Loucy (cell line): ENCODE data around the gene CSTF3.

Source experiments
- H2AFZ ChIP-seq: fragments of 200-600 bp; sonication (generic); 2 replicates; pipeline ENCODE4 v1.6.0; 2016; ENCODE audit warnings: antibody characterized with exemption, mild to moderate bottlenecking, low read length, moderate library complexity
- H3F3A ChIP-seq: fragments of 200-600 bp; 2 replicates; pipeline ENCODE4 v1.6.0; 2016; ENCODE audit warnings: antibody characterized with exemption, low read depth, mild to moderate bottlenecking
- H3K27me3 ChIP-seq: fragments of 200-600 bp; sonication (generic); 2 replicates; pipeline ENCODE4 v1.6.1; 2014; ENCODE audit warnings: low read length, mild to moderate bottlenecking; ENCODE audit not compliant: insufficient read depth, poor library complexity, severe bottlenecking
- H3K36me3 ChIP-seq: fragments of 200-600 bp; sonication (generic); 2 replicates; pipeline ENCODE4 v1.6.1; 2016; ENCODE audit warnings: low read length; ENCODE audit not compliant: insufficient read depth
- H3K4me1 ChIP-seq: fragments of 200-600 bp; sonication (generic); 2 replicates; pipeline ENCODE4 v1.5.1; 2014; ENCODE audit warnings: low read length, mild to moderate bottlenecking; ENCODE audit not compliant: insufficient read depth, poor library complexity, severe bottlenecking
- H3K4me2 ChIP-seq: fragments of 200-600 bp; sonication (generic); 2 replicates; pipeline ENCODE4 v1.6.0; 2014; ENCODE audit warnings: antibody characterized with exemption, low read length, low read depth, mild to moderate bottlenecking; ENCODE audit not compliant: poor library complexity, severe bottlenecking
- H3K4me3 ChIP-seq: fragments of 200-600 bp; sonication (generic); 2 replicates; pipeline ENCODE4 v1.5.1; 2014; ENCODE audit warnings: low read length, mild to moderate bottlenecking, mixed read lengths; ENCODE audit not compliant: poor library complexity, severe bottlenecking
- H3K79me2 ChIP-seq: fragments of 200-600 bp; sonication (generic); 2 replicates; pipeline ENCODE4 v1.6.1; 2014; ENCODE audit warnings: low read length; ENCODE audit not compliant: insufficient read depth
- H3K9ac ChIP-seq: fragments of 200-600 bp; sonication (generic); 2 replicates; pipeline ENCODE4 v1.6.0; 2014; ENCODE audit warnings: mild to moderate bottlenecking, low read depth, low read length, moderate library complexity; ENCODE audit not compliant: poor library complexity, severe bottlenecking
- H3K9me2 ChIP-seq: fragments of 200-600 bp; sonication (generic); replicated peaks from 2 replicates; pipeline ENCODE4 v1.6.1; 2016; ENCODE audit warnings: low read depth, low read length, mixed read lengths
- H3K9me3 ChIP-seq: fragments of 200-600 bp; sonication (generic); 2 replicates; pipeline ENCODE4 v1.6.1; 2014; ENCODE audit warnings: mild to moderate bottlenecking, antibody characterized with exemption, low read length, low read depth; ENCODE audit not compliant: insufficient read depth
- H4K20me1 ChIP-seq: fragments of 200-600 bp; sonication (generic); 2 replicates; pipeline ENCODE4 v1.6.0; 2014; ENCODE audit warnings: antibody characterized with exemption, low read length, mild to moderate bottlenecking; ENCODE audit not compliant: insufficient read depth, poor library complexity, severe bottlenecking
- CTCF ChIP-seq: fragments of 200-600 bp; sonication (generic); conservative IDR thresholded peaks from 2 replicates; pipeline ENCODE4 v1.5.1; 2014; ENCODE audit warnings: mild to moderate bottlenecking, antibody characterized with exemption, low read length
- EZH2phosphoT487 ChIP-seq: fragments of 200-600 bp; IDR thresholded peaks from 2 replicates; pipeline ENCODE4 v1.6.1; 2018; ENCODE audit warnings: antibody characterized with exemption, mild to moderate bottlenecking, moderate library complexity, borderline replicate concordance

CSTF3 gene

DNA sequence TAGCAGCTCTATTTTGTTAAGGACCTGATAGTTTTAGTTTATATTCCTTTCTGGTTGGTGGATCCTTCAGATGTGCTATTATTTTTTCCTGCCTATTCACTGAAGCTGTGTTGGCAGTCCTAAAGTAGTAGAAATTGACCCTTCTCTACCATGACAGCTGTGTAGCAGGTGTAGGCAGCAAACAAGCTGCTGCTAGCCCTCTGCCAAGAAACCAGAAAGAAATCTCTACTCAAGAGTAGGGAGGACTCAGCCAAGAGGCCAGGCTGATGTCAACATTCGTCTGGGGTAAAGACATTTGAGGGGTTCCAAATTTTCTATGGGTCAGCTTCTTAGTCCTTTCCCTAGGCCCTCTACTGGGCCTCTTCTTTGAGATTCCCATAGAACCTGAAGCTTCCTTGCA, 51.2 kb downstream of the CSTF3 start:
- Histone ChIP-seq H3K79me2 (no peaks in the 10 kb centered on the region), H3K9me2 (no peaks in the 10 kb centered on the region), H3K9me3 (no peaks in the 10 kb centered on the region), H4K20me1 (no peaks in the 10 kb centered on the region), H3F3A (no peaks in the 10 kb centered on the region), H3K4me2 (no peak overlapping the region), H3K27me3 (no peaks in the 10 kb centered on the region), H3K4me1 (no peaks in the 10 kb centered on the region), H2AFZ (no peak overlapping the region), H3K36me3 (no peaks in the 10 kb centered on the region), H3K9ac (no peak overlapping the region), H3K4me3 (no peak overlapping the region)
- TF ChIP-seq CTCF (no peak), EZH2phosphoT487 (no peak)

DNA sequence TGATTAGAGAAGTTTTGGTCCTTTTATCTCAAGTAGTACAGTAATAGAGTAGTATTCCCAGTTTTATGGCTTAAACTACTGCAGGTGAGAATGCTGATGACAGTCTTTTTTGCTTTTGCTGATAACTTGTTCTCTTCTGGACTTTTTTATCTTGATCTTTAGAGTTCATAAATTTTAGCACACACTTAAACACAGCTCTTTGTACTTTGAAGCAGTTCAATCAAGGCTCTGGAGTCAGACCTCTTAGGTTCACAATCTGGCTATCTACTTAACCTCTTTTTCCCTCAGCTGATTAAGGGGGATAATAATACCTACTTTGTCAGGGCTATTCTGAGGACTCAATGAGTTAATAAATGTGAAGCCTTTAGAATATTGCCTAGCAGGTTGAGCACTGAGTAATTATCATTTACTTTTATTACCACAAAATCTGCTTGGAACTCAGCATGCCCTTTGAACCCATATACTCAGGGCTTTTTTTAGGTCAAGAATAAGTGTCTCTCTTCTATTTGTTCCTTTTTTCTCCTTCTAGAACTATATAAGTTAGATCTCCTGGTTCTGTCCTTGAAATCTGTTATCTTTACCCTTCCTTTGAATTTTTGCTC, 51.9 kb downstream of the CSTF3 start:
- Histone ChIP-seq H3K4me1 (no peaks in the 10 kb centered on the region), H3K36me3 (no peaks in the 10 kb centered on the region), H3K9me2 (no peaks in the 10 kb centered on the region), H4K20me1 (no peaks in the 10 kb centered on the region), H2AFZ (no peak overlapping the region), H3K27me3 (no peaks in the 10 kb centered on the region), H3K4me2 (no peak overlapping the region), H3K79me2 (no peaks in the 10 kb centered on the region), H3F3A (no peaks in the 10 kb centered on the region), H3K4me3 (no peak overlapping the region), H3K9me3 (no peaks in the 10 kb centered on the region), H3K9ac (no peak overlapping the region)
- TF ChIP-seq CTCF, result no peak
- TF ChIP-seq EZH2phosphoT487, result no peak

DNA sequence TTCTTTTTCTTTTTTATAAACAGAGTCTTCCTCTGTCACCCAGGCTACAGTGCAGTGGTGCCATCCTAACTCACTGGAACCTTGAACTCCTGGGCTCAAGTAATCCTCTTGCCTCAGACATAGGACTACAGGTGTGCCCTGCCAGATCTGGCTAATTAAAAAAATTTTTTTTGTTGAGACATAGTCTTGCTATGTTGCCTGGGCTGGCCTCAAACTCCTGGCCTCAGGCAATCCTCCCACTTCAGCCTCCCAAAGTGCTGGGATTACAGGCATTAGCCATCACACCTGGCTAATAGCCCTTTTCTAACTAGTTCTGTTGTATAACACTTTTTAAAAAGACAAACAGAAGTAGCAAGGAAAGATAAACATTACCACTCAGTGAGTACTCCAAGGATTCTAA, 57.4 kb downstream of the CSTF3 start:
- Histone ChIP-seq H3F3A (no peaks in the 10 kb centered on the region), H3K79me2 (no peaks in the 10 kb centered on the region), H3K27me3 (no peaks in the 10 kb centered on the region), H3K36me3 (peaks cover 8% of the 10 kb centered on the region; the same call in 1 of the 2 replicates), H3K4me3 (no peak overlapping the region), H3K9me3 (no peaks in the 10 kb centered on the region), H3K4me1 (no peaks in the 10 kb centered on the region), H3K9me2 (no peaks in the 10 kb centered on the region), H3K9ac (no peak overlapping the region), H2AFZ (no peak overlapping the region), H4K20me1 (no peaks in the 10 kb centered on the region), H3K4me2 (no peak overlapping the region)
- no peak for TF ChIP-seq CTCF
- TF ChIP-seq EZH2phosphoT487, result no peak
